Uterus (tissue), 2 donors: ENCODE data around the gene PARD3.

Experiments
- CTCF ChIP-seq, 4 experiments: fragments of 200-600 bp in 2 of 4; fragments of 450-650 bp in 2 of 4; sonication (generic) in 2 of 4; IDR thresholded peaks; one replicate each; pipeline ENCODE4 v1.5.1; 2016 to 2019; ENCODE audit warnings: antibody characterized with exemption in 4 of 4, mild to moderate bottlenecking in 2 of 4, moderate library complexity in 1 of 4
- POLR2A ChIP-seq, 2 donors: fragments of 450-650 bp; IDR thresholded peaks; one replicate each; pipeline ENCODE4 v1.6.1; 2016; ENCODE audit warnings: antibody characterized with exemption in 2 of 2, mild to moderate bottlenecking in 1 of 2, moderate library complexity in 1 of 2

- no peak for TF ChIP-seq POLR2A (IDR thresholded peaks at IDR 0.05)
- no peak for TF ChIP-seq CTCF (IDR thresholded peaks at IDR 0.05)
Observed at GRCh38 chr10:34687434-34688210, 127.5 kb downstream of the PARD3 start.
